ENCODE measurements around the gene GAGE10.

GRCh38 chrX:49278081-49278480 lies 25.4 kb upstream of the GAGE10 start:
- TF ChIP-seq CTCF (IDR thresholded peaks at IDR 0.05) (no peak), POLR2A (IDR thresholded peaks at IDR 0.05) (no peak)

All from right lobe of liver (tissue), 4 donors.